Ectodermal cell (in vitro differentiated cells): Measurements from ENCODE around the gene AK5.

Experiments used
- H3K27ac ChIP-seq: 2 replicates; pipeline ENCODE4 v1.7.0; 2013; ENCODE audit warnings: mild to moderate bottlenecking, low read depth, low read length; ENCODE audit not compliant: insufficient read depth, poor library complexity, severe bottlenecking
- H3K27me3 ChIP-seq: 2 replicates; pipeline ENCODE4 v1.7.0; 2013; ENCODE audit warnings: mild to moderate bottlenecking, low read length; ENCODE audit not compliant: insufficient read depth, control insufficient read depth, poor library complexity, severe bottlenecking
- H3K36me3 ChIP-seq: one replicate; pipeline ENCODE4 v1.7.0; 2013; ENCODE audit warnings: low read length; ENCODE audit not compliant: control insufficient read depth, insufficient read depth
- H3K4me1 ChIP-seq: one replicate; pipeline ENCODE4 v1.7.0; 2013; ENCODE audit warnings: low read length; ENCODE audit not compliant: control insufficient read depth, insufficient read depth
- H3K4me3 ChIP-seq: 2 replicates; pipeline ENCODE4 v1.7.0; 2013; ENCODE audit warnings: low read depth, low read length, control low read depth; ENCODE audit not compliant: insufficient read depth
- H3K9me3 ChIP-seq: 2 replicates; pipeline ENCODE4 v1.7.0; 2013; ENCODE audit warnings: mild to moderate bottlenecking, low read length, moderate library complexity; ENCODE audit not compliant: control insufficient read depth
- WGBS, 2 experiments: methylation state at CpG; one replicate each; pipeline ENCODE4 v1.1.7; 2013; ENCODE audit warnings: missing lambda C conversion rate in 2 of 2; 5-methylcytosine and 5-hydroxymethylcytosine counted together

The AK5 gene

GRCh38 chr1:77370583-77371306, 88.9 kb downstream of the AK5 start:
- H3K27me3 ChIP-seq = no peaks in the 10 kb centered on the region
- H3K4me1 ChIP-seq = no peaks in the 10 kb centered on the region
- no peaks in the 10 kb centered on the region for H3K9me3 ChIP-seq
- H3K36me3 ChIP-seq = no peaks in the 10 kb centered on the region
- no peak overlapping the region for H3K4me3 ChIP-seq
- 96 to 97% methylated on average over 2 of the region's 2 CpGs for WGBS, 2 experiments
- no peak overlapping the region for H3K27ac ChIP-seq

DNA sequence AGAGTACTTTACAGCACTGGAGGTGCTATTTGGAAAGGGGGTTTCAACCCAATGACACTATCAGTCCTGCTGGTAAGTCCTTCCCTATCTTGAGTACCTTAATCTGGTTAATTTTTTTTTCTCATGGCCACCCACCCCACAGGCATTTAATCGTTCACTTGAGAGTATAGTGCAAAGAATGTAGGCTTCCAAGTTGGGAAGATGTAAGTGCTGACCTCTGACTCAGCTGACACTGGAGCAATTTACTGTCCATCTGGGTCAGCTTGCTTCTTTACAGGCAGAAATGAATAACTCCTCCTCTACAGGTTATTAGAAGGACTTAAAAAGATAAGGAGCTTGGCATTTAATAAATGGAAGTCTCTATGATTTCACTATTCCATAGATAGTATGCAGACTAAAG, 89.6 kb downstream of the AK5 start:
- Histone ChIP-seq H3K9me3 (no peaks in the 10 kb centered on the region), H3K4me1 (no peaks in the 10 kb centered on the region)
- 77 to 100% methylated on average over 1 of the region's 1 CpG for WGBS, 2 experiments

DNA sequence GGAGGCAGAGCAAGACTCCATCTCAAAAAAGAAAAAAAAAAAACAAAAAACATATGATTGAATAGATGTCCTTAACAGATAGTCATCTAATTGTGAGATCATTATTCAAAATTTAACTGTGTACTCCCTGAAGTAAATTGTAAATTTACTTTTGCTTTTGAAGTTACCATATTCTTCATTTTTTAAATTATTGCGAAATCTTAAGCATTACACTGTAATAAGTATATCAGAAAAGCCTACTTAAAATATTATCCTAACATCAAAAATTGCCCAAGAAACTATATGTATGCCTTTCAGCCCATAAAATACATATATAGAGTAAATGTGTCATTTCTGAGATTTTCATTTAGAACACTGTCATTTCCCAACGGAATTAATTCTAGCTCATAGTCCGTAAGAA, 91.9 kb downstream of the AK5 start:
- Histone ChIP-seq H3K9me3 (no peaks in the 10 kb centered on the region), H3K4me1 (peaks cover under 1% of the 10 kb centered on the region), H3K4me3 (no peak overlapping the region), H3K27ac (no peak overlapping the region), H3K36me3 (no peaks in the 10 kb centered on the region), H3K27me3 (no peaks in the 10 kb centered on the region)
- WGBS, 2 experiments = 94 to 96% methylated on average over 2 to 3 of the region's 3 CpGs

More for the DNA sequence above, 89.6 kb downstream of the AK5 start:
- Histone ChIP-seq H3K4me3 (no peak overlapping the region), H3K36me3 (no peaks in the 10 kb centered on the region), H3K27ac (no peak overlapping the region), H3K27me3 (no peaks in the 10 kb centered on the region)

DNA sequence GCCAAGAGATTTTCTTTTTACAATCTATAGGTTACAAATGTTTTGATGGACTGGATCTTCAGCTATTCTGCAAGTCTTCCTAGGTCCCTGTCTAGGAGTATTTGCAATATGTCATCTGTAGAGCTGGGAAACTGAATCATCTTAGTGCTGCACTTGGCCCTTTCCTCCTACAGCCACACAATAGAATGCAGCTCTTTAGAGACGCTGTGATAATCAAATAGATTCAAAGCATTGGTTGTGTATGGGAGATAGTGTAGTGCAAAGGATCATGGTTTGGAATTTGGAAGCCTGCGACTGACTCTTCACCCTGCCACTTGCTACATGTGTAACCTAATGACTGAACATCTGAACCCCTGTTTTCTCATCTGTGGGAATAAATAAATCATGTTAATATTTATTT, 93.7 kb downstream of the AK5 start:
- Histone ChIP-seq H3K4me1 (peaks cover 2% of the 10 kb centered on the region), H3K27me3 (no peaks in the 10 kb centered on the region), H3K36me3 (no peaks in the 10 kb centered on the region), H3K9me3 (no peaks in the 10 kb centered on the region), H3K4me3 (no peak overlapping the region), H3K27ac (no peak overlapping the region)
- 80 to 97% methylated on average over 2 of the region's 2 CpGs for WGBS, 2 experiments

DNA sequence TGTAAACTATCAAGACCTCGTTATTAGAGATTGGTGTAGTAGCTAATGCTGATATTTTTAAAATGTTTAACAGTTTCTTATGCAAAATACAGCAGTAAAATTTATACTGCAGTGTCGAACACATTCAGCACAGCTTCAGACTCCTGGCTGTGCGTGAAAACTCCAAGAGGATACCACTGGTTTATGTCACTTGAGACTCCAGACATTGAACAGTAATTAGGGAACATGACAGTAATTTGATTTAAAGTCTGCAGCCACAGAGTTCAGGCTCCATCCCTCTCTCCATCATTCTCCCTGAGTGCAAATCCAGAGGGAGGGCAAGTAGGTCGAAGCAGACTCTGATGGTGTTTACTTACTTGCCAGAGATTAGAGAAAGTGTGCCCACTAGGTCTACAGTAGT, 94.2 kb downstream of the AK5 start:
- Histone ChIP-seq H3K4me1 (peaks cover 2% of the 10 kb centered on the region), H3K4me3 (no peak overlapping the region), H3K9me3 (no peaks in the 10 kb centered on the region), H3K27ac (no peak overlapping the region), H3K36me3 (no peaks in the 10 kb centered on the region), H3K27me3 (no peaks in the 10 kb centered on the region)
- 89 to 91% methylated on average over 4 of the region's 4 CpGs for WGBS, 2 experiments

- H3K4me1 ChIP-seq = peaks cover 2% of the 10 kb centered on the region
Observed at GRCh38 chr1:77378723-77379535, 97.1 kb downstream of the AK5 start.

GRCh38 chr1:77382366-77382765, 100.5 kb downstream of the AK5 start:
- Histone ChIP-seq H3K27ac (no peak overlapping the region), H3K4me1 (peaks cover 2% of the 10 kb centered on the region), H3K9me3 (no peaks in the 10 kb centered on the region), H3K4me3 (no peak overlapping the region), H3K36me3 (no peaks in the 10 kb centered on the region), H3K27me3 (no peaks in the 10 kb centered on the region)
- WGBS, 2 experiments = 81 to 95% methylated on average over 3 of the region's 3 CpGs

More at GRCh38 chr1:77378723-77379535, 97.1 kb downstream of the AK5 start:
- 75 to 80% methylated on average over 6 of the region's 6 CpGs for WGBS, 2 experiments
- Histone ChIP-seq H3K4me3 (no peak overlapping the region), H3K27ac (no peak overlapping the region), H3K27me3 (no peaks in the 10 kb centered on the region), H3K9me3 (no peaks in the 10 kb centered on the region), H3K36me3 (no peaks in the 10 kb centered on the region)

GRCh38 chr1:77383236-77383635, 101.4 kb downstream of the AK5 start:
- Histone ChIP-seq H3K36me3 (no peaks in the 10 kb centered on the region), H3K27me3 (no peaks in the 10 kb centered on the region), H3K27ac (no peak overlapping the region), H3K9me3 (no peaks in the 10 kb centered on the region), H3K4me3 (no peak overlapping the region), H3K4me1 (peaks cover 2% of the 10 kb centered on the region)
- 88 to 100% methylated on average over 1 of the region's 1 CpG for WGBS, 2 experiments

DNA sequence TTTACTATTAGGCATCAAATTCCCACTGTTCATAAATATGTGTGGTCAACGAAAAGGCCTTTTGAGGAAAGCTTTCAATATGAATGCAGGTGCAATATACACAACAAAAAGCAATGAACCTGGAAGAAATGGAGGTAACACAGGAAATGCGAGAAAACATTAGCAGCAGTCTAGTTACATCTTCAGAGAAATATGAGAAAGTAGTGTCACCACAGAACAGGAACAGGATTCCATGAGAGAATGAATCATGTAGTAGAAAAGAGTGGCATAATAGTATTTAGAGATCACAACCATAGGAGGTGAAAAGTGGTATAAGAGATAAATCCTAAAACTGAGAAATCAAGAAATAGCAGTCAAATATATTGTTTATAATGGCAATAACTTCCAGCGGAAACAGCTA, 103.7 kb downstream of the AK5 start:
- Histone ChIP-seq H3K9me3 (no peaks in the 10 kb centered on the region), H3K4me1 (no peaks in the 10 kb centered on the region), H3K4me3 (no peak overlapping the region), H3K27ac (no peak overlapping the region), H3K36me3 (no peaks in the 10 kb centered on the region), H3K27me3 (no peaks in the 10 kb centered on the region)
- 90 to 100% methylated on average over 1 to 2 of the region's 3 CpGs for WGBS, 2 experiments

- Histone ChIP-seq H3K4me3 (no peak overlapping the region), H3K36me3 (no peaks in the 10 kb centered on the region), H3K9me3 (no peaks in the 10 kb centered on the region), H3K27me3 (no peaks in the 10 kb centered on the region), H3K27ac (no peak overlapping the region), H3K4me1 (no peaks in the 10 kb centered on the region)
Observed at GRCh38 chr1:77386276-77386675, 104.5 kb downstream of the AK5 start.
